T-cell (primary cell): ENCODE measurements around the gene HBZ. TPM values are rescaled to one million over a fixed set of nuclear protein-coding genes. Genes with fewer than 3 reads are reported as not detected.

Experiments used
- ATAC-seq, 4 experiments: fragments of 200-7000 bp in 3 of 4; fragments of 150-1000 bp in 1 of 4; cut with Tn5 transposase; replicated peaks in 1 of 4; 1 replicate in 3 of 4; 2 replicates in 1 of 4; pipeline ENCODE4 v1.10.0; 2021; ENCODE audit warnings: moderate library complexity in 3 of 4, mild to moderate bottlenecking in 2 of 4, moderate number of reproducible peaks in 1 of 4
- CTCF ChIA-PET, 2 donors: fragments of 300-600 bp; sonication (Branson Sonifier 250); formaldehyde crosslinking; loops; one replicate each; lab custom pipeline; 2022; ENCODE audit warnings: antibody characterized with exemption in 2 of 2; lab: Charles Lee
- POLR2A ChIA-PET, 2 donors: fragments of 300-600 bp; sonication (Branson Sonifier 250); formaldehyde crosslinking; loops; one replicate each; lab custom pipeline; 2022; ENCODE audit warnings: antibody characterized with exemption in 2 of 2; lab: Charles Lee
- DNase-seq, 35 experiments: peaks; one replicate each; pipeline versions ENCODE4 v3.0.0 to v3.0.0-alpha.2; 2013 to 2023
- H3K27ac ChIP-seq: one replicate; pipeline ENCODE4 v1.5.1; 2013; ENCODE audit warnings: low read length
- H3K27me3 ChIP-seq, 2 experiments: replicated peaks in 1 of 2; 1 replicate in 1 of 2; 2 replicates in 1 of 2; pipeline versions ENCODE4 v1.6.1 to v1.7.0; 2013; ENCODE audit warnings: low read length in 1 of 2, mixed read lengths in 1 of 2; ENCODE audit not compliant: control insufficient read depth in 2 of 2, insufficient read depth in 2 of 2; ENCODE audit errors: extremely low read depth in 1 of 2
- H3K36me3 ChIP-seq, 2 donors: 1 replicate in 1 of 2; 2 replicates in 1 of 2; pipeline versions ENCODE4 v1.6.1 to v1.7.0; 2013; ENCODE audit warnings: low read length in 1 of 2; ENCODE audit not compliant: control insufficient read depth in 2 of 2, insufficient read depth in 1 of 2; ENCODE audit errors: extremely low read depth in 1 of 2
- H3K4me1 ChIP-seq, 2 experiments: 1 replicate in 1 of 2; 2 replicates in 1 of 2; pipeline versions ENCODE4 v1.6.1 to v1.7.0; 2013; ENCODE audit warnings: low read length in 2 of 2, mixed read lengths in 1 of 2; ENCODE audit not compliant: insufficient read depth in 2 of 2, control insufficient read depth in 1 of 2; ENCODE audit errors: extremely low read depth in 1 of 2
- H3K4me3 ChIP-seq, 2 donors: 1 replicate in 1 of 2; 2 replicates in 1 of 2; pipeline versions ENCODE4 v1.5.1 to v1.7.0; 2013; ENCODE audit warnings: mild to moderate bottlenecking in 2 of 2, low read length in 1 of 2, moderate library complexity in 1 of 2; ENCODE audit not compliant: control insufficient read depth in 1 of 2; ENCODE audit errors: extremely low read depth in 1 of 2
- H3K9me3 ChIP-seq: 2 replicates; pipeline ENCODE4 v1.7.0; 2013
- H3K27ac Mint-ChIP-seq, 2 donors: one replicate each; pipeline ENCODE4 v1.8.0; 2020 to 2021; ENCODE audit warnings: mild to moderate bottlenecking in 2 of 2, mixed read lengths in 2 of 2
- H3K27me3 Mint-ChIP-seq, 2 donors: one replicate each; pipeline ENCODE4 v1.8.0; 2021 to 2022; ENCODE audit warnings: mixed read lengths in 2 of 2
- H3K36me3 Mint-ChIP-seq: one replicate; pipeline ENCODE4 v1.8.0; 2021; ENCODE audit warnings: mixed read lengths
- H3K4me1 Mint-ChIP-seq, 3 donors: one replicate each; pipeline ENCODE4 v1.8.0; 2020 to 2022; ENCODE audit warnings: mixed read lengths in 3 of 3, mild to moderate bottlenecking in 1 of 3
- H3K4me3 Mint-ChIP-seq, 3 donors: one replicate each; pipeline ENCODE4 v1.8.0; 2020 to 2022; ENCODE audit warnings: mild to moderate bottlenecking in 3 of 3, mixed read lengths in 3 of 3, moderate library complexity in 3 of 3
- H3K9me3 Mint-ChIP-seq, 3 donors: one replicate each; pipeline ENCODE4 v1.8.0; 2020 to 2022; ENCODE audit warnings: mixed read lengths in 3 of 3
- WGBS: methylation state at CpG from one replicate; pipeline ENCODE4 v1.1.5; 2013; ENCODE audit warnings: missing lambda C conversion rate; ENCODE audit not compliant: insufficient coverage; 5-methylcytosine and 5-hydroxymethylcytosine counted together
- total RNA-seq, 35 experiments: library from RNA in 6 of 35; stranded (reverse) in 6 of 35; fragments of 120-200 nt in 1 of 35; gene quantifications; one replicate each; pipeline versions ENCODE4 v1.2.1 to v1.2.4 and lab custom pipeline; 2013 to 2026

Gene HBZ
- total RNA-seq, result under 1 TPM in 3 of 5 donors, not detected in 2; 0.51 to 0.76 (median 0.59) TPM
- not detected for total RNA-seq (2013)
- total RNA-seq (lab: John Stamatoyannopoulos, UW), result 0 to 0.10 (median 0) reads per million in 29 experiments

DNA sequence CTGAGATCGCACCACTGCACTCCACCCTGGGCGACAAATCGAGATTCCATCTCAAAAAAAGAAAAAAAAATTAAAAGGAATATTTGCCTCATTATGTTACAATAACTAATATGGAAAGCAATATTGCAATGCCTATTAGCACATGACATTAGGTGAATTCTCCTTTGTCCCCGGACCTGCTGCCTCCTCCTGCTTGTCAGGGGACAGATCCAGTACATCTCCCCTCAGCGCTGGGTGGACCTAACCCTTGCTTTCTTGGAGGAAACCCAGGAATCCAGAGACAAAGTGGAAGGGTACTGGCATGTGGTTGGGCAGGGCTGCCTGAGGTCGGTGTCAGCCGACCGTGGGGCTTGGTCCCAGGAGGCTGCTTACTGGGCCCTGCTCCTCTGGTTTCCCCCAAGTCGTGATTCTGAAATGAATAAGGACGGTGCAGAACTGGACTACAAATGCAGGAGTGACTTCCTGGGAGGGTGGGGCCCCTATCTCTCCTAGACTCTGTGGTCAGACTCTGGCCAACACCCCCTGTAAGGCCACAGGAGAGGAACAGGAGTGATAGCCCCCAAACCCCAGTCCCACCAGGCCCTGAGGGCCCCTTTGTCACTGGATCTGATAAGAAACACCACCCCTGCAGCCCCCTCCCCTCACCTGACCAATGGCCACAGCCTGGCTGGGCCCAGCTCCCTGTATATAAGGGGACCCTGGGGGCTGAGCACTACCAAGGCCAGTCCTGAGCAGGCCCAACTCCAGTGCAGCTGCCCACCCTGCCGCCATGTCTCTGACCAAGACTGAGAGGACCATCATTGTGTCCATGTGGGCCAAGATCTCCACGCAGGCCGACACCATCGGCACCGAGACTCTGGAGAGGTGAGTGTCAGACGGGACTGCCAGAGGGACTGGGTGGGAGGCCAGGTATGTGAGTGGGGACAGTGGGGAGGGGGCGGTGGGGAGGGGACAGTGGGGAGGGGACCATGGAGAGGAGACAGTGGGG lies at the start of gene HBZ:
Gene HBZ, plus strand, starts transcription at position 504 of the 988 bp plus-strand sequence. Its CDS starts 266 bp downstream, at position 770.
- no peak for ATAC-seq
- Mint-ChIP-seq H3K9me3 (no peaks in the 10 kb centered on the region), H3K4me1 (peaks cover 7 to 9% (median 8%) of the 10 kb centered on the region in 3 donors), H3K36me3 (no peaks in the 10 kb centered on the region), H3K4me3 (peak within 1 kb of the TSS in 1 of 3 donors; percentile 46), H3K27me3 (peaks cover 11 to 33% of the 10 kb centered on the region in 2 donors), H3K27ac (no peak within 1 kb of the TSS)
- H3K4me1 ChIP-seq, result peaks cover 2 to 10% of the 10 kb centered on the region in 2 experiments
- no peak for DNase-seq
- peaks cover 6 to 49% of the 10 kb centered on the region in 2 experiments for H3K27me3 ChIP-seq
- 82% methylated on average over 5 of the region's 17 CpGs for WGBS
- ChIA-PET POLR2A (no interaction called here), CTCF (no interaction called here)
- H3K9me3 ChIP-seq, result no peaks in the 10 kb centered on the region
- no peaks in the 10 kb centered on the region for H3K36me3 ChIP-seq
- no peak within 1 kb of the TSS for H3K27ac ChIP-seq
- no peak within 1 kb of the TSS for H3K4me3 ChIP-seq

DNA sequence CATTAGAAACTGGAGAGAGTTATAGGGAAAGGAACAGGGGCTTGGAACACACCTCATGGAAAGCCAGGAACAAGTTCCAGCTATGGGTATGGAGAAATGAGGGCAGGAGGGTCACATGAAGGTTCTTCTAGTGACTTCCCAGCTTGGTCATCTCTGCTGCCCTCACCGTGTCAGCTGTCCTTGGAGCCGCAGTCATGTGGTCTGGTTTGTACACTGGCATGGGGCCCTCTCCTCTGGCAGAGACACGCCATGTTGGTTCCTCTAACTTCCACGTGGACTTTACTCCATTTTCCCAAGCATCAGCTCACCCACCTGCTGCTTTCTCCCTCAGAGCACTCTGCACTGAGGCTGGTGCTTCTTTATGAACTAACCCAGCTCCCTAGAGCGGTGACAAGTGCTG lies 48.1 kb upstream of the HBZ start:
- DNase-seq (no peak), ATAC-seq (no peak)
- Histone ChIP-seq H3K27ac (no peak overlapping the region), H3K36me3 (peaks cover 3 to 24% of the 10 kb centered on the region in 2 donors), H3K27me3 (no peaks in the 10 kb centered on the region), H3K4me1 (peaks cover 0 to 3% of the 10 kb centered on the region in 2 experiments), H3K9me3 (no peaks in the 10 kb centered on the region), H3K4me3 (no peak overlapping the region)
- ChIA-PET CTCF (interaction anchor here in 1 of 2 donors (0.5 to 1.4 kb wide), 2 partner anchors 31 to 39 kb away, joined by 3 to 4 read pairs; no protein-coding TSS in a partner anchor), POLR2A (no interaction called here)
- Mint-ChIP-seq H3K4me3 (no peak overlapping the region), H3K27ac (no peak overlapping the region), H3K36me3 (peaks cover 17% of the 10 kb centered on the region), H3K4me1 (peaks cover 0 to 4% (median 0%) of the 10 kb centered on the region in 3 donors), H3K27me3 (no peaks in the 10 kb centered on the region), H3K9me3 (no peaks in the 10 kb centered on the region)
- 94% methylated on average over 5 of the region's 5 CpGs for WGBS

DNA sequence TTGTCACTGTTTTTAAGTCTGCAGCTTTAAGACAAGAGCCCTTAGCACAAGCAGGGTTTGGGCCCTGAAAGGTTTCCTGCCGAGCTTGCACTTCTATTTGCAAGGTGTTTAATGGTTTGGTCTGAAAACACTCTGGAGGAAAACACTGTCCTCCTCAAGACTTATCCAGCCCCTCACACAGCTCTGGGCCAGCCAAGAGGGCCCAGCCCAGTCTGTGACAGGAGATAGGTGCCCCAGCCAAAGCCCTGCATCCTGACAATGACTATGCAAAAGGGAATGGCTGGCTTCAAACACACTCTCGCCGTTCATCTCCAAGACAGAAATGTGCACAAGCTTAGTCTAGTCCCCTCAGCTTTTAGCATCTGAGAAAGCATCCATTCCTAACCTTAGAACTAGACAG lies 47.5 kb upstream of the HBZ start:
- no peak overlapping the region for H3K4me3 Mint-ChIP-seq
- ATAC-seq (no peak), DNase-seq (no peak)
- no peak overlapping the region for H3K27ac ChIP-seq
- no peaks in the 10 kb centered on the region for H3K9me3 ChIP-seq
- H3K27me3 ChIP-seq, result no peaks in the 10 kb centered on the region
- WGBS, result 88% methylated on average over 2 of the region's 3 CpGs
- H3K4me1 ChIP-seq, result peaks cover 0 to 3% of the 10 kb centered on the region in 2 experiments
- H3K36me3 ChIP-seq, result peaks cover 3 to 29% of the 10 kb centered on the region in 2 donors
- ChIA-PET POLR2A (no interaction called here), CTCF (interaction anchor here in 1 of 2 donors (0.5 to 1.4 kb wide), 3 partner anchors 31 to 133 kb away, joined by 3 to 7 read pairs (median 4); no protein-coding TSS in a partner anchor)
- peaks cover 21% of the 10 kb centered on the region for H3K36me3 Mint-ChIP-seq
- H3K27ac Mint-ChIP-seq, result no peak overlapping the region
- no peaks in the 10 kb centered on the region for H3K9me3 Mint-ChIP-seq
- no peak overlapping the region for H3K4me3 ChIP-seq
- H3K4me1 Mint-ChIP-seq, result peaks cover 0 to 4% (median 0%) of the 10 kb centered on the region in 3 donors
- no peaks in the 10 kb centered on the region for H3K27me3 Mint-ChIP-seq

DNA sequence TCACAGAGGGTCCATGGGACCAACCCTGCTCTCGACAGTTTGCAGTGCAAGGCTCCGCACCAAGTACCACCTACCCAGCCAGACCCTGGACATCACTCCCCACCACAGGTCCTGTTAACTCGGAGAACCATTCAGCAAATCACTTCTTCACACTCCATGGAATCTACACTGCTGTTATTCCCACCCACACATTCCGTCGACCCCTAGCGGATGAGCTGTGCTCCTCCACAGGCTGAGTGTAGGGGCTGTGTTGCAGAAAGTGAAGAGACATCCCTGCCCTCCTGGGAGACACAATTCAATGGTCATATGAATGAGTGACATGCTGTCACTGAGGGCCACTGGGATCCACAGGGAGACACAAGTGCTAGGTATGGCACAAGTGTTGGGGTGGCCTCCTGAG lies 46.9 kb upstream of the HBZ start:
- WGBS, result no CpG with 5 or more reads among the region's 6 CpGs
- no peak for DNase-seq
- Mint-ChIP-seq H3K9me3 (no peaks in the 10 kb centered on the region), H3K27ac (no peak overlapping the region), H3K27me3 (no peaks in the 10 kb centered on the region), H3K4me3 (no peak overlapping the region), H3K36me3 (peaks cover 24% of the 10 kb centered on the region), H3K4me1 (peaks cover 0 to 4% (median 0%) of the 10 kb centered on the region in 3 donors)
- Histone ChIP-seq H3K36me3 (peaks cover 9 to 33% of the 10 kb centered on the region in 2 donors), H3K27ac (no peak overlapping the region), H3K27me3 (no peaks in the 10 kb centered on the region), H3K4me3 (no peak overlapping the region), H3K9me3 (no peaks in the 10 kb centered on the region), H3K4me1 (peaks cover 0 to 3% of the 10 kb centered on the region in 2 experiments)
- ChIA-PET CTCF (interaction anchor here in 1 of 2 donors (1.4 kb wide), 1 partner anchor 40 kb away, joined by 4 read pairs; no protein-coding TSS in a partner anchor), POLR2A (no interaction called here)
- ATAC-seq, result no peak

DNA sequence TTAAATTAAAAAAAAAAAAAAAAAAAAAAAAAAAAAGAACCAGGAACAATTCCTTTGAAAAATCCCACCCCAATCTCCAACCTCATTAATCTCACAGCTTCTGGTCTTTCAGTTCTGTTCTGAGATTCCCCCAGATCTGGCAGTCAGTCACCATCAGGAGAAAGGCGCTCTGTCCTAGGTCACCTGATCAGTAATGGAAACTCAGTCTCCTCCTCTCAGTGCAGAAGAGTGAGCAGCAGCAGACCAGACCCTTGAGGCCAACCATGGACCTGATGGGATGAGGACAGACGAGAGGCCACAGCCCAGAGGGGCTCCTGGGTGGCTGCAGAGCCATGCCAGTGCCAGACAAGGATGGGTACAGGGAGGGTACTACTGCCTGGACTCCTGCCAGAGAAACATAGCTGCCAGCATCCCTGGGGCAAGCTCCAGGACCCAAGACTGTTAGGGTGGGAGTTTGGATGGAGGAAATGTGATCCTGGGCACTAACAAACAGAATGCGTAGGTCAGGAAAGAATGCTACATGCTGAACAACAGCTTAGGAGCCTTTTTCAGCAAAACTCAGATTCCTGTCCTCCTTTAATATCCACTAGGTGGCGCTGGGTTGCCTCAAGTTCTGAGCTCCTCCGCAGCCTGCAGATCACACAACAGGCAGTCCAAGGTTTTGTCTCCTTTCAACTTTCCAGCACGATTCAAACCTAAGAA lies 45.7 kb upstream of the HBZ start:
- WGBS, result 41% methylated on average over 5 of the region's 6 CpGs
- Histone ChIP-seq H3K9me3 (no peaks in the 10 kb centered on the region), H3K27ac (no peak overlapping the region), H3K27me3 (no peaks in the 10 kb centered on the region), H3K36me3 (peaks cover 9 to 37% of the 10 kb centered on the region in 2 donors), H3K4me3 (no peak overlapping the region), H3K4me1 (peaks cover 0 to 3% of the 10 kb centered on the region in 2 experiments)
- Mint-ChIP-seq H3K36me3 (peaks cover 26% of the 10 kb centered on the region), H3K4me1 (peaks cover 0 to 4% (median 0%) of the 10 kb centered on the region in 3 donors), H3K4me3 (no peak overlapping the region), H3K27ac (no peak overlapping the region), H3K27me3 (no peaks in the 10 kb centered on the region), H3K9me3 (no peaks in the 10 kb centered on the region)
- POLR2A ChIA-PET, result interaction anchor here in 1 of 2 donors (0.6 kb wide), 1 partner anchor 1921 kb away, joined by 5 read pairs; no protein-coding TSS in a partner anchor
- DNase-seq (peak in 34 of 35 experiments; percentile 20 to 83 (median 42)), ATAC-seq (peak; percentile 68 to 85 (median 80))
- CTCF ChIA-PET, result interaction anchor here (0.6 to 1.5 kb wide), 13 partner anchors 10 to 318 kb away, joined by 3 to 18 read pairs (median 4); partner anchors contain the start of genes POLR3K (in 1 of the 2), RAB11FIP3 (in 1 of the 2) and SNRNP25 (in 1 of the 2)
